Liver (tissue), 9 donors: ENCODE data around the gene BAK1. TPM values are rescaled to one million over a fixed set of nuclear protein-coding genes. Genes with fewer than 3 reads are reported as not detected.

Experiments used
- DNase-seq: peaks from one replicate; pipeline ENCODE4 v3.0.0-alpha.2; 2017; ENCODE audit warnings: low spot score
- H3K27ac ChIP-seq, 2 donors: one replicate each; pipeline ENCODE4 v1.7.0; 2013; ENCODE audit warnings: inconsistent platforms in 2 of 2, low read length in 2 of 2, control low read depth in 1 of 2, low read depth in 1 of 2, mild to moderate bottlenecking in 1 of 2
- H3K27me3 ChIP-seq, 4 donors: one replicate each; pipeline versions ENCODE4 v1.6.1 to v1.7.0; 2013; ENCODE audit warnings: low read length in 3 of 4, inconsistent platforms in 1 of 4, mild to moderate bottlenecking in 1 of 4, moderate library complexity in 1 of 4; ENCODE audit not compliant: control insufficient read depth in 4 of 4, insufficient read depth in 4 of 4
- H3K36me3 ChIP-seq, 4 donors: one replicate each; pipeline versions ENCODE4 v1.6.1 to v1.7.0; 2013; ENCODE audit warnings: low read length in 3 of 4, mild to moderate bottlenecking in 3 of 4, low read depth in 1 of 4, moderate library complexity in 1 of 4; ENCODE audit not compliant: control insufficient read depth in 4 of 4, insufficient read depth in 3 of 4
- H3K4me1 ChIP-seq, 4 donors: one replicate each; pipeline versions ENCODE4 v1.6.1 to v1.7.0; 2013; ENCODE audit warnings: low read length in 3 of 4, mild to moderate bottlenecking in 3 of 4, moderate library complexity in 1 of 4; ENCODE audit not compliant: control insufficient read depth in 4 of 4, insufficient read depth in 4 of 4
- H3K4me3 ChIP-seq, 3 donors: one replicate each; pipeline versions ENCODE4 v1.6.1 to v1.7.0; 2013; ENCODE audit warnings: low read length in 3 of 3, control low read depth in 1 of 3, low read depth in 1 of 3, mild to moderate bottlenecking in 1 of 3
- H3K9ac ChIP-seq, 2 donors: one replicate each; pipeline ENCODE4 v1.7.0; 2013; ENCODE audit warnings: low read length in 2 of 2, mild to moderate bottlenecking in 2 of 2, moderate library complexity in 2 of 2, control low read depth in 1 of 2, low read depth in 1 of 2
- H3K9me3 ChIP-seq, 4 donors: one replicate each; pipeline versions ENCODE4 v1.6.1 to v1.7.0; 2013; ENCODE audit warnings: low read length in 3 of 4; ENCODE audit not compliant: control insufficient read depth in 4 of 4
- CTCF ChIP-seq: fragments of 150-350 bp; IDR thresholded peaks from 2 replicates; pipeline ENCODE4 v1.5.1; 2017; ENCODE audit warnings: improper control_type of control experiment, low read depth, low read length; ENCODE audit not compliant: missing input control
- EGR1 ChIP-seq, 2 donors: IDR thresholded peaks; 2 replicates each; pipeline ENCODE4 v1.6.1; 2016 to 2018; ENCODE audit warnings: antibody characterized with exemption in 2 of 2, low read depth in 2 of 2
- FOXA1 ChIP-seq: IDR thresholded peaks from 2 replicates; pipeline ENCODE4 v1.6.1; 2016; ENCODE audit warnings: antibody characterized with exemption
- FOXA2 ChIP-seq: IDR thresholded peaks from 2 replicates; pipeline ENCODE4 v1.6.1; 2016; ENCODE audit warnings: antibody characterized with exemption
- GABPA ChIP-seq, 2 donors: IDR thresholded peaks in 1 of 2; conservative IDR thresholded peaks in 1 of 2; 2 replicates each; pipeline ENCODE4 v1.6.1; 2016; ENCODE audit warnings: antibody characterized with exemption in 2 of 2, mild to moderate bottlenecking in 1 of 2, moderate library complexity in 1 of 2
- HNF4A ChIP-seq, 2 donors: conservative IDR thresholded peaks; 2 replicates each; pipeline ENCODE4 v1.6.1; 2016; ENCODE audit warnings: antibody characterized with exemption in 2 of 2, mild to moderate bottlenecking in 2 of 2
- HNF4G ChIP-seq: IDR thresholded peaks from 2 replicates; pipeline ENCODE4 v1.6.1; 2016; ENCODE audit warnings: antibody characterized with exemption
- JUND ChIP-seq, 2 donors: IDR thresholded peaks; 2 replicates each; pipeline ENCODE4 v1.6.1; 2016; ENCODE audit warnings: antibody characterized with exemption in 2 of 2
- NR2F2 ChIP-seq: IDR thresholded peaks from 2 replicates; pipeline ENCODE4 v1.6.1; 2016; ENCODE audit warnings: antibody characterized with exemption
- RAD21 ChIP-seq, 2 donors: IDR thresholded peaks; 2 replicates each; pipeline ENCODE4 v1.6.1; 2016; ENCODE audit warnings: antibody characterized with exemption in 2 of 2, mild to moderate bottlenecking in 2 of 2
- REST ChIP-seq: IDR thresholded peaks from 2 replicates; pipeline ENCODE4 v1.6.1; 2016; ENCODE audit warnings: antibody characterized with exemption, mild to moderate bottlenecking
- RXRA ChIP-seq, 2 donors: IDR thresholded peaks; 2 replicates each; pipeline ENCODE4 v1.6.1; 2017 to 2018; ENCODE audit warnings: antibody characterized with exemption in 2 of 2, mild to moderate bottlenecking in 1 of 2
- SP1 ChIP-seq: IDR thresholded peaks from 2 replicates; pipeline ENCODE4 v1.6.1; 2018; ENCODE audit warnings: antibody characterized with exemption, mild to moderate bottlenecking
- TAF1 ChIP-seq: conservative IDR thresholded peaks from 2 replicates; pipeline ENCODE4 v1.6.1; 2016; ENCODE audit warnings: antibody characterized with exemption, mild to moderate bottlenecking
- YY1 ChIP-seq: IDR thresholded peaks from 2 replicates; pipeline ENCODE4 v1.6.1; 2016; ENCODE audit warnings: antibody characterized with exemption, mild to moderate bottlenecking
- whole genome bisulfite sequencing: extraction: QIAGEN DNeasy Blood & Tissue Kit; methylation state at CpG from one replicate; pipeline ENCODE4 v1.1.7; 2013; 5-methylcytosine and 5-hydroxymethylcytosine counted together
- polyA plus RNA-seq, 2 donors: library from polyadenylated mRNA; stranded (reverse) in 1 of 2; unstranded in 1 of 2; fragments of 200-250 nt in 1 of 2; fragments of >200 nt in 1 of 2; fragmentation: Nextera tagmentation in 1 of 2; extraction: Ambion mirVana in 1 of 2; gene quantifications; one replicate each; pipeline versions ENCODE4 v1.2.1 to v1.2.3, GENCODE V29; 2013 to 2015
- total RNA-seq, 2 donors: library from RNA; depleted of rRNA; stranded (reverse); fragments of >200 nt; gene quantifications; one replicate each; pipeline ENCODE4 v1.2.3, GENCODE V29; 2014
- TF ChIP-seq, protein P1 (sequence below): IDR thresholded peaks from 2 replicates; pipeline ENCODE4 v1.6.1; 2016; ENCODE audit warnings: antibody characterized with exemption
- TF ChIP-seq, protein P2 (sequence below): IDR thresholded peaks from 2 replicates; pipeline ENCODE4 v1.6.1; 2016; ENCODE audit warnings: antibody characterized with exemption
- TF ChIP-seq, protein P3 (sequence below): IDR thresholded peaks from 2 replicates; pipeline ENCODE4 v1.6.1; 2016; ENCODE audit warnings: antibody characterized with exemption
- donor health status: healthy.
- donor health status: healthy.
- donor health status: healthy.
- donor health status: healthy.
- donor health status: healthy.

Gene BAK1
- total and polyA plus RNA-seq, 4 donors: 2.4 to 8.7 (median 5.3) TPM

DNA sequence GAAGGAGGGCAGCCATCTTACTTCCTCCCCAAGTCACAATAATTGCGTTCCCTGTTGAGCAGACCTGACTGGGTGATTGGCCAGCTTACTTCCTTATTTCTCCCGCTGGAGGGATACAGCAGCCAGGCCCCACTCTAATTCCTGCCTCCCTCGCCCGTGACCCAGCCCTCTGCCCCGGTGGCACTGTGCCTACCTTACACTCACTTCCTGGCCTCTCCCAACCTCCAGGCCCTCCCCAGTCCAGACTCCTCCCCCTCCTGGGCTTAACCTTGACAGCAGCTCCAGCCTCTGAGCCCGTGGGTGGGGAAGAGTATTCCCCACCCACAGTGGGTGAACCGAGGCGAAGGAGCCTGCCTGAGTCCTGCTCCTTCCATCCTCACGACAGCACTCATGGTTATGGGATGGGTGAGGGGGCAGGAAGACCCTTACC is 3.0 kb downstream of the BAK1 start:
- peaks cover 0 to 20% (median 14%) of the 10 kb centered on the region in 4 donors for H3K36me3 ChIP-seq
- TF ChIP-seq REST: no peak
- TF ChIP-seq HNF4A (conservative IDR thresholded peaks at IDR 0.05): no peak
- peak; percentile 30 for TF ChIP-seq YY1
- no peak for TF ChIP-seq TAF1
- DNase-seq: no peak
- H3K27me3 ChIP-seq: no peaks in the 10 kb centered on the region
- H3K4me1 ChIP-seq: peaks cover 4 to 13% (median 5%) of the 10 kb centered on the region in 4 donors
- H3K4me3 ChIP-seq: no peak overlapping the region
- 55% methylated on average over 9 of the region's 9 CpGs for WGBS
- H3K27ac ChIP-seq: peak overlapping the region; percentile 28 to 41
- H3K9ac ChIP-seq: no peak overlapping the region
- H3K9me3 ChIP-seq: no peaks in the 10 kb centered on the region

DNA sequence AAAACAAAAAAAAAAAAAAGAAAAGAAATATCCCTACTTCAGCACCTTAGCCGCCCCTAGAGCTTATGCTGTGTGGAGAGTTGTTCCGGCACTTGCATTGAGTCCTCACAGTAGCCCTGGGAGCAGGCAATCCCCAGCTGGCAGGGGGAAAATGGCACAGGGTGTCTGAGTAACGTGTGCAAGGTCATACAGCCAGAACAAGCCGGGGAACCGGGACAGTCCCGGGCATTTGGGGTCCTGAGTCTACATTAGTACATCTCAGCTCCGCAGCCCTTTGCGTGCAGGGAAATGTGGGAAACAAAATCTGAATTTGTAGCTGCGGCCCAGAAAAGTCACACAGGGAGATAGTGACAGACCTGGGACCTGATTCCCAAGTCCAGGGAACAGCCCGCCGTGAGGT is 3.4 kb downstream of the BAK1 start:
- no peak overlapping the region for H3K9ac ChIP-seq
- H3K36me3 ChIP-seq: peaks cover 0 to 20% (median 14%) of the 10 kb centered on the region in 4 donors
- no peak for DNase-seq

More for the DNA sequence above, 3.4 kb downstream of the BAK1 start:
- Histone ChIP-seq H3K4me1 (peaks cover 5 to 17% (median 7%) of the 10 kb centered on the region in 4 donors), H3K27me3 (no peaks in the 10 kb centered on the region), H3K9me3 (no peaks in the 10 kb centered on the region), H3K4me3 (no peak overlapping the region), H3K27ac (no peak overlapping the region)
- 87% methylated on average over 11 of the region's 11 CpGs for WGBS
- TF ChIP-seq SP1: no peak
- no peak for TF ChIP-seq REST
- TF ChIP-seq RXRA (IDR thresholded peaks at IDR 0.05): no peak
- no peak for TF ChIP-seq NR2F2
- TF ChIP-seq JUND (IDR thresholded peaks at IDR 0.05): no peak
- TF ChIP-seq EGR1 (IDR thresholded peaks at IDR 0.05; ENCODE audit: low read depth in 2 of 2): no peak
- TF ChIP-seq, protein P1, sequence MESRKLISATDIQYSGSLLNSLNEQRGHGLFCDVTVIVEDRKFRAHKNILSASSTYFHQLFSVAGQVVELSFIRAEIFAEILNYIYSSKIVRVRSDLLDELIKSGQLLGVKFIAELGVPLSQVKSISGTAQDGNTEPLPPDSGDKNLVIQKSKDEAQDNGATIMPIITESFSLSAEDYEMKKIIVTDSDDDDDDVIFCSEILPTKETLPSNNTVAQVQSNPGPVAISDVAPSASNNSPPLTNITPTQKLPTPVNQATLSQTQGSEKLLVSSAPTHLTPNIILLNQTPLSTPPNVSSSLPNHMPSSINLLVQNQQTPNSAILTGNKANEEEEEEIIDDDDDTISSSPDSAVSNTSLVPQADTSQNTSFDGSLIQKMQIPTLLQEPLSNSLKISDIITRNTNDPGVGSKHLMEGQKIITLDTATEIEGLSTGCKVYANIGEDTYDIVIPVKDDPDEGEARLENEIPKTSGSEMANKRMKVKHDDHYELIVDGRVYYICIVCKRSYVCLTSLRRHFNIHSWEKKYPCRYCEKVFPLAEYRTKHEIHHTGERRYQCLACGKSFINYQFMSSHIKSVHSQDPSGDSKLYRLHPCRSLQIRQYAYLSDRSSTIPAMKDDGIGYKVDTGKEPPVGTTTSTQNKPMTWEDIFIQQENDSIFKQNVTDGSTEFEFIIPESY: no peak
- TF ChIP-seq, protein P2, sequence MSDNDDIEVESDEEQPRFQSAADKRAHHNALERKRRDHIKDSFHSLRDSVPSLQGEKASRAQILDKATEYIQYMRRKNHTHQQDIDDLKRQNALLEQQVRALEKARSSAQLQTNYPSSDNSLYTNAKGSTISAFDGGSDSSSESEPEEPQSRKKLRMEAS: no peak
- no peak for TF ChIP-seq HNF4A (conservative IDR thresholded peaks at IDR 0.05)
- TF ChIP-seq YY1: no peak
- no peak for TF ChIP-seq HNF4G
- TF ChIP-seq, protein P3, sequence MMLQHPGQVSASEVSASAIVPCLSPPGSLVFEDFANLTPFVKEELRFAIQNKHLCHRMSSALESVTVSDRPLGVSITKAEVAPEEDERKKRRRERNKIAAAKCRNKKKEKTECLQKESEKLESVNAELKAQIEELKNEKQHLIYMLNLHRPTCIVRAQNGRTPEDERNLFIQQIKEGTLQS: no peak
- no peak for TF ChIP-seq RAD21 (IDR thresholded peaks at IDR 0.05)
- TF ChIP-seq TAF1: no peak
- TF ChIP-seq FOXA1: no peak
- no peak for TF ChIP-seq FOXA2
- TF ChIP-seq CTCF: no peak
- no peak for TF ChIP-seq GABPA (IDR thresholded peaks at IDR 0.05 in 1 of 2, conservative IDR thresholded peaks at IDR 0.05 in 1 of 2)
